Left colon (tissue), 2 donors: ENCODE results near the gene PEAK1. TPM values are rescaled to one million over a fixed set of nuclear protein-coding genes. Genes with fewer than 3 reads are reported as not detected.
"Not testable (repeated sequence)": the region's sequence is repeated elsewhere in the genome, so short reads cannot be mapped to it uniquely, and the experiment has no call there.

Experiments used
- ATAC-seq: fragments of 200-7000 bp; cut with Tn5 transposase; one replicate; pipeline ENCODE4 v1.9.1; 2020; ENCODE audit warnings: mild to moderate bottlenecking, moderate library complexity
- DNase-seq, 2 donors: peaks; one replicate each; pipeline ENCODE4 v3.0.0-alpha.2; 2020
- intact Hi-C, 2 donors: fragments of 100-400 bp; cut with DNase I in 1 of 2; cut with micrococcal nuclease in 1 of 2; formaldehyde crosslinking; loops; one replicate each; pipeline versions ENCODE4 v1.11.2 to v1.14.0; 2022; cut with DNase I, micrococcal nuclease
- total RNA-seq, 2 donors: library from RNA; stranded (reverse); fragmentation: NEBNext Ultra II Directional; extraction: Animal tissue kit (Norgen Biotek cat#: 25700); gene quantifications; one replicate each; pipeline ENCODE4 v1.2.1, GENCODE V29; 2021
- donor health status: DM: no; HTN: no; CAD: no.
- donor health status: DM: yes; HTN: yes; CAD: no.

Gene PEAK1
- total RNA-seq, 2 donors from 2014 or later: 57.0 to 57.5 TPM

DNA sequence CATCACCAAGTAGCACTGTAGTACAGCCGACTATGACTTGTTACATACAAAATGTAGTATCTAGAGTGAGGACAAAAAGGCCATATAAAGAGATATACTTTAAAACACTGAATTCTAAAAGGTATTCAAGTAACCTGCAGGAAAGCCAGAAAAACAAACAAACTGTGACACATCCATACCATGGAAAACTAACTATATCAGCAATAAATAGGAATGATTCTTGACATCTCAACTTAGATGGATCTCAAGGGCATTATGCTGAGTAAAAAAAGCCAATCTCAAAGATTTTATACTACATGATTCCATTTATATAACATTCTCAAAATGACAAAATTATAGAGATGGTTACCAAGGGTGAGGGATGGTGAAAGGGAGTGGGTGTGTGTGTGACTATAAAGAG, 143.0 kb downstream of the PEAK1 start:
- intact Hi-C loops: no loop called here
- DNase-seq (no peak), ATAC-seq (no peak)

DNA sequence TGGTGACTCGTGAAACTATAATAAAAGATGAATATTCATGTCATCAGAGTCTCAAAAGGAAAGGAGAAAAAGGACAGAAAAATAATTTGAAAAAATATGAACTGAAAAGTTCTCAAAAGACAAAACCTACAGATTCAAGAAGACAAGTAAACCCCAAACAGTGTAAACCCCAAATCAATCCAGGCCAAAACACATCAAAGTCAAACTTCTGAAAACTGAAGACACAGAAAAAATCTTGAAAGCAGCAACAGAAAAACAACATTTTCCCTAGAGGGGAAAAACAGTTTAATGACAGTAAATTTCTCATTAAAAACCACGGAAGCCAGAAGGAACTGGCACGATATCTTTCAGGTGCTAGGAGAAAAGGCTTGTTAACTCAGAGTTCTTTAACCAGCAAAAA, 143.8 kb downstream of the PEAK1 start:
- no peak for DNase-seq
- ATAC-seq: no peak
- intact Hi-C loops: no loop called here

DNA sequence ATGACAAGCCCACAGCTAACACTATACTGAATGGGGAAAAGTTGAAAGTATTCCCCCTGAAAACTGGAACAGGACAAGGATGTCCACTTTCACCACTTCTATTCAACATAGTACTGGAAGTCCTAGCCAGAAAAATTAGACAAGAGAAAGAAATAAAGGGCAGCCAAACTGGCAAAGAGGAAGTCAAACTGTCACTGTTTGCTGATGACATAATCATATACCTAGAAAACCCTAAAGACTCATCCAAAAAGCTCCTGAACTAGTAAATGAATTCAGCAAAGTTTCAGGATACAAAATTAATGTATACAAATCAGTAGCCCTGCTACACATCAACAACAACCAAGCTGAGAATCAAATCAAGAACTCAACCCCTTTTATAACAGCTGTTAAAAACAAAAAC, 146.8 kb downstream of the PEAK1 start:
- ATAC-seq, intact Hi-C loops, DNase-seq: not testable (repeated sequence)

DNA sequence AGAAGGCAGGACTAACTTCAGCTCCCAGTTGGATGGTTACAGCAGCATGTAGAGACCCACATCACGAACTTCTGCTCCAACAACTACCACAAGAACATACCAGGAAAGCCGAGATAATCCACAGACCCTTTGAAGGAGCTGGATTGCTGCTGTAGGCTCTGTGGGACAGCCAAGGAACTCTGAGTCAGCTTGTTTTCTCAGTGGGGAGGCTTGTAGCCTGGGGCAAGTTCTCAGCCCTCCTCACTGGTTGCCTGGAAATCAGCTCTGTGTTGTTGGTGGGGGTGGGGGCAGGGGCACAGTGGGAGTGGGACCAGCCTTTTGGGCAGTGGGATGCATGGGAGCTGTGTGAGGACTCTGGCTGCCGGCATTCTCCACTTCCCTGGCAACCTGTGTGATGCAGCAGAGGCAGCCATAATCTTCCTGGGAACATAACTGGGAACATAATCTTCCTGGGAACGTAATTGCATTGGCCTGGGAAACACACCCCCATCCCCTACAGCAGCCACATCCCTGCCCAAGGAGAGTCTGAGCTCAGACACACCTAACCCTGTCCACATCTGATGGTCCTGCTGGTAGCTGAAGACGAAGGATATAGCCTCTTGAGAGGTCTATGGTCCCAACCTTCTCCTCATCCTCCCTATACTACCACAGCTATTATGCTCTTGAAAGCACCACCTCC, 153.1 kb downstream of the PEAK1 start:
- intact Hi-C loops: no loop called here
- ATAC-seq (no peak), DNase-seq (no peak)

DNA sequence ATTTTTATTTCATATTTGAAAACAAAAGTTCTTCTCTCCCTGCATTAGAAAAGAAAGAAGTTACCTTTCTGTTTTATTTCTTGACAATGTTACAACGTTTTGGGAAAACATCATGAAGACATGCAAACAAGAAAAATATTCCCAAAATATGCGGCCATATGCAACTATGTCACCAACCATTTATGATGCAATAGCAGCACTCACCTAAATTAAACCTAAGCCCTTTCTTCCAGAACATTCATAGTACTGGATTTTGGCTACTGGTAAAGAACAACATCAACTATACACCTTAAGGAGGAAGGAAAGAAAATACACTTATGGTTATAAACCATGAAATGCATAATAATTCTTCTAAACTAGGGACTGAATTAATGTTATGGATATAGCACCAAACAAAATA, 164.5 kb downstream of the PEAK1 start:
- no peak for DNase-seq
- intact Hi-C loops: no loop called here
- ATAC-seq: no peak

DNA sequence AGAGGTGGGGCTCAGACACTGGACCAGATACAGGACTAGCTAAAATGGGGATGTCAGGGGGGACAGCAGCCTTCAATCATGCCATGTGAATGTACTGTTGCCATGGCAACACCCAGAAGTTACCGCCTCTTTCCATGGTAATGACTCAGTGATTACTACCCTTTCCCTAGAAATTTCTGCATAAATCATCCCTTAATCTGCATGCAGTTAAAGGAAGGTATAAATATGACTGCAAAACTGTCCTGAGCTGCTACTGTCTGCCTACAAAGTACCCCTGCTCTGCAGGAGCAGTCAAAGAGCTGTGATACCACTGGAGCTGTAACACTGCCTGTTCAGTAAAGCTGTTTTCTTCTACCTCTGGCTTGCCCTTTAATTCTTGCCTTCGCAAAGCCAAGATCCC, 168.2 kb downstream of the PEAK1 start:
- ATAC-seq: no peak
- intact Hi-C loops: no loop called here
- no peak for DNase-seq

GRCh38 chr15:77247116-77247515, 172.8 kb downstream of the PEAK1 start:
- no peak for ATAC-seq
- intact Hi-C loops: no loop called here
- DNase-seq: no peak

DNA sequence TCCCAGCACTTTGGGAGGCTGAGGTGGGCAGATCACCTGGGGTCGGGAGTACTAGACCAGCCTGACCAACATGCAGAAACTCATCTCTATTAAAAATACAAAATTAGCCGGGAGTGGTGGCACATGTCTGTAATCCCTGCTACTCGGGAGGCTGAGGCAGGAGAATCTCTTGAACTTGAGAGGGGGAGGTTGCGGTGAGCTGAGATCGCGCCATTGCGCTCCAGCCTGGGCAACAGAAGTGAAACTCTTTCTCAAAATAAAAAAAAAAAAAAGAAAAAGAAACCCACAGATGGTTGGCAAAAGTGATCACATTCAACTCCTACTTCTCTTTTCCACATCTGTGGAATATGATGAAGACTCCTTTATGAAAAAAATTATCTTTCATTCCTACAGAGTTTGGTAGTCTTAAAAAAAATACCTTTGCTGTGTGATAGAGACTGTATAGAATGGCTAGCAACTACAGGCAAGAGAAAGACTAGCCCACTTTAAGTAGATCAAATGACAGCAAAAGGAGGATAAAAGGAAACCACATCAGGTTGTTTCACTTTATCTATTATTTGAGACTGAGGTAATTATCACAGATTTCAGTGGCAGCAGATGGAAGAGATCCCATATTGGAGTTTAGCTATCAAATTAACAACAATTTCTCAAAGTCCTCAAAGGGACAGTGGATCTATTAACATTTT, 176.0 kb downstream of the PEAK1 start:
- intact Hi-C loops: no loop called here
- DNase-seq (no peak), ATAC-seq (no peak)

GRCh38 chr15:77243135-77243534, 176.8 kb downstream of the PEAK1 start:
- DNase-seq: no peak
- no peak for ATAC-seq
- intact Hi-C loops: no loop called here

DNA sequence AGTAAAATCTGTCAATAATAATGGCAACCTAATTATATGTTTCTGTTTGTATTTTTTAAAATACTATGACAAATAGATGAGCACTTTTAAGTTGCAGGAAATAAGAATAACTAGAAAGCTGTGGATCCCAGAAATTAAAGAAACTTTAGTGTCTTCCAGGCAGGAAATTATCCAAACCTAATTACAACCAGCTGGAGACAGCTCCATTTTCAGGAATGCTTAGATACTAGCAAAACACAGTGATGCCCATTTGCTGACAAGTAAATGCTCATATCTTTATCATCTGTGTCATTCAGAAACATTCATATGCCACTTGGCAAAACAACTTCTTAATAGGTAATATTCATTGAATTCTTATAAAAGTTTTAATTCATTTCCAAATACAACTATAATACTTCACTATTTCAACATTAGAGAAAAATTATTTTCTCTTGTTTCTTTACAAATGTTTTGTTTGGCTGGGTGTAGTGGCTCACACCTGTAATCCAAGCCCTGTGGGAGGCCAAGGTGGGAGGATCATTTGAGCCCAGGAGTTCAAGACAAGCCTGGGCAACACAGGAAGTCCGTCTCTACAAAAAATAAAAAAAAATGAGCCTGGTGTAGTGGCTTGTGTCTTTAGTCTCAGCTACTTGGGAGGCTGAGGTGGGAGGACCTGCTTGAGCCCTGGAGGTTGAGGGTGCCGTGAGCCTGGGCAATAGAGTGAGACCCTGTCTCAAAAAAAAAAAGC, 179.9 kb downstream of the PEAK1 start:
- intact Hi-C loops: no loop called here
- no peak for ATAC-seq
- DNase-seq: no peak

GRCh38 chr15:77235566-77235965, 184.3 kb downstream of the PEAK1 start:
- DNase-seq (no peak), ATAC-seq (no peak)
- intact Hi-C loops: no loop called here

GRCh38 chr15:77228828-77229227, 191.1 kb downstream of the PEAK1 start:
- intact Hi-C loops: no loop called here
- DNase-seq: no peak
- no peak for ATAC-seq

DNA sequence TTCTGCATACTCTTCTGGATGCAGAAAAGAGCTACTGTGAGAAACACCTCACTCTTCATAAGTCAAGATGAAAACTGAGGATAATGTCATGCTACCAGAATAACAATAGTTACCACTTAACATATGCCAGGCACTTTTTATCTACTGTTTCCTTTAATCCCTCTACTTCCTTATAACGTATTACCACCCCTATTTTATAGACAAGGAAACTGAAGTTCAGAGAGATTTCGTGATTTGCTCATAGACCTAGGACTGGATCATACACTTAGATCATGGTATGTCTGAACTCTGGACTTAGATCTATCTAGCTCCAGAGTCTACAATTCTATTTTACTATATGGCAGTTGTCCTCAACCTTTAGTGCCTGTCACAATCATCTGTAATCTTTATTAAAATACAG, 193.3 kb downstream of the PEAK1 start:
- intact Hi-C loops: no loop called here
- DNase-seq: no peak
- peak; percentile 97 for ATAC-seq

- intact Hi-C loops: no loop called here
- DNase-seq (no peak), ATAC-seq (no peak)
Observed at GRCh38 chr15:77225646-77226045, 194.3 kb downstream of the PEAK1 start.

GRCh38 chr15:77225088-77225487, 194.8 kb downstream of the PEAK1 start:
- ATAC-seq: no peak
- DNase-seq: no peak
- intact Hi-C loops: no loop called here

DNA sequence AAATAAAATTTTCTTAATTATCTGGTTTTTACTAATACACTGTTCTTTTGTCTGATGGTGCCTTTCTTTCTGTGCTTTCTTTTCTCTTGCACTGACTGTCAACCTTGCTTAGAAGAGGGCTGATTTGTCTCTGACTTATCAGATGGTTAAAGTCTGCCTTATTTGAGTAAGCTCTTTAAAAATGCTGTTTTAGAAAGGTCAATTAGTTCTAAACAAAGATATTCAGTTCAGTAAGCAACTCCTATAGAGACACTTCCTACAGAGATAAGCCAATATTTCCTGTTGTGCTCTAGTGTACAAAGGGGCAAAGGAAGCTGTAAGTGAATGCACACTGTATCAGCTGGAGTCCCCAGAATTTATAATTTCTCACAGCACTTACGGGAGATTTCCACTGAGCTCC, 195.6 kb downstream of the PEAK1 start:
- peak; percentile 40 for ATAC-seq

DNA sequence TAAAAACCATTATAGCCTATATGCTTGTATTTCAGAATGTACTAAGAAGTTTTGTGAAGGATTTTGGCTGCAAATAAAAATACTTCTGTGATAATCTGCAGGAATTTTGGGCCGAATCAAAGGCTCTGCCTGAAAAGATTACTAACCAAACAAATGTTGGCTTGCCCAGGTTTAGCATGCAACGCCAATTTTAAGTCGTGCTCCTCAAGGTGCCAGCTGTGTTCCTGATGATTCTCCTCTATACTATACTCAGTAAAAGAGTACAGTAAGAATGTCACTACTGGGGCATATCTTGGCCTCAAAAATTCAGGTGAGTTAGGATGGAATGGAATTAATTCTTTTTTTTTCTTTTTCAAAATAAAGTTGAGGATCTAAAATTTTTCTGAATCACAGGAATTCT, 198.2 kb downstream of the PEAK1 start:
- ATAC-seq (no peak), DNase-seq (no peak)
- intact Hi-C loops: no loop called here

More for the DNA sequence above, 195.6 kb downstream of the PEAK1 start:
- intact Hi-C loops: no loop called here
- no peak for DNase-seq

- DNase-seq (no peak), ATAC-seq (no peak)
- intact Hi-C loops: no loop called here
Observed at GRCh38 chr15:77221174-77221573, 198.7 kb downstream of the PEAK1 start.

- no peak for DNase-seq
- no peak for ATAC-seq
- intact Hi-C loops: no loop called here
Observed at GRCh38 chr15:77219841-77220240, 200.1 kb downstream of the PEAK1 start.

DNA sequence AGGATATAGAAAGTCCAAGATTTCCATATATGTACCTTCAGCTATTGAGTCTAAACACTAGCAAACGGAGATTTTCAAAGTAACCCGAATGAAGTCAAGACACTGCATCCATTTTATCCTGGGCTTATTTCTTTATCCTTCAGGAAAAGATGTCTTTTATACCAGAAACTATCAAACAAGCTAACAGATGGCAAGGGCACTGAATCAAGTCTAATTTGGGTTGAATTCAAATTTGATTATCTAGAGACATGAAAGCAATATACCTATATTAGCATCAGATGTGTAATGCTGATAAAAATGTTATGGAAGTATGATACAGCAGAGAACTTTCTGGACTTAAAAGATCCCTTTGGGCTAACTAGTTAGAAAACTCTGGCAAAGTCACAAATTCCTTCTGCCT, 210.7 kb downstream of the PEAK1 start:
- intact Hi-C loops: no loop called here
- DNase-seq: no peak
- no peak for ATAC-seq
